HG03342 (cell line): ENCODE results near the gene GSK3B.

Source experiments
- ATAC-seq: cut with Tn5 transposase; IDR thresholded peaks from one replicate; pipeline ENCODE4 v1.9.1; 2021; ENCODE audit warnings: mild to moderate bottlenecking, moderate library complexity; ENCODE audit not compliant: unreplicated experiment

Gene GSK3B

DNA sequence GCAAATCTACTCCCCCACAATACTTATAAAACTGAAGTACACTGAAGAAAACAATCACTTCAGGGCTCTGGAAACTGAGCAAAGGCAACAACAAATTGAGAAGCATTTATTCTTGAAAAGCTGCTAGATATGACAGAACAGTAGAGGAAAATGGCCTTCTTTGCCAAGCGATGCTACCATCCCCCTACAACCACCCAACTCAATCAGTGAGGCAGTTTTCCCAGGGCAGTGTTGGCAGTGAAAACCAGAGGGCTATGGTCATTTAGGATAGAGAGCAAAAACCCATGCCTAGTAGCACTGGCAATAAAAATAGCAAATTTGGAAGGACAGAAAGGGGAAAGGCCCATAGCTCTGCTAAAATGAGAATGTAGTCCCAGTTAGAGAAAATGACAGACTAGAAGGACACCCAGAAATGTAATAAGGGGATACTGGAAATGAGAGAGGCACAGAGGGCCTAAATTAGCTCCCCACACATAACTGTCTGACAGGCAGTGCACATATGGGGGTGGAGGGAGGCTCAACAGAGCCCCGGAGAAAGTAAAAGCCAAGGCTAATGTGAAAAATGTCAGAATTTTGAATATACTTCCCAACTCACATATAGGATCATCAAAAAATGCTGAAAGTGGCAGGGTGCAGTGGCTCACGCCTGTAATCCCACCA, 143.5 kb downstream of the GSK3B start:
- no peak for ATAC-seq

DNA sequence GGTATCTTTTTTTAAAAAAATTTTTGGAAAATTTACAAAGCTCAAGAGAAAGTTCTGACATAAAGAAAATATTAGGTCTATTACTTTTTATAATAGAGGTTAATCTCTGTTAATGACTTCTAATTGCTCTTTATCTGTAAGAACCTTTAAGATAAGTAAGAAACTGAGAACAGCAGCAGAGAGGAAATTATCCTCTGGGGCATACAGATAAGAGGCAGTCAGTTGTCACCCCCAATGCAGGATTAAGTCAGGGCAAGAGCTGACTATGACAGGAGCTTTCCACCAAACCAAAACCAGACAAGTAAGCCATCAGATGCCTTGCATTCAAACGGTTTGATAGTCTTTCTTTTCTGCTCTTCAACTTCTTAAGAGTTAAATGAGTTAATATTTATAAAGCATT, 149.0 kb downstream of the GSK3B start:
- no peak for ATAC-seq

- ATAC-seq: peak; percentile 73
These were observed 150.2 kb downstream of the GSK3B start for GRCh38 chr3:119944091-119944490.

GRCh38 chr3:119939077-119939476, 155.2 kb downstream of the GSK3B start:
- ATAC-seq: no peak

GRCh38 chr3:119937229-119937628, 157.0 kb downstream of the GSK3B start:
- ATAC-seq: peak; percentile 98

- ATAC-seq: no peak
These were observed 160.0 kb downstream of the GSK3B start for GRCh38 chr3:119934249-119934648.

DNA sequence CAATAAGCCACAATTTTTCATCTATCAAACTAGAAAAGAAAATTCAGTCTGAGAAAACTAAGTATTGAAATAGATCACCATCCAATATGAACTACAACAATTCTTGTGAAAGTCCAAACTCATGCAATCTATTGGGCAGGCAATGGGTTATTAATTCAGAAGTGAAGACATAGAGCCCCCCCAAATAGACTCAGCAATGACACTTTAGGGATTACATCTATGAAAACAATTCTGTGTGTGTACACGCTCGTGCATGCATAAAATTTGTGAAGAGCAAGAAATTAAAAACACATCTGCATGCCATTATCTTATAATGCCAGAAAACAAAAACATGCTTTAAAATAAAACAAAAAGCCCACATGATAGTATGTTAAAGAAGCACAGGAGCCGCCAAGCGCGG, 161.0 kb downstream of the GSK3B start:
- no peak for ATAC-seq

DNA sequence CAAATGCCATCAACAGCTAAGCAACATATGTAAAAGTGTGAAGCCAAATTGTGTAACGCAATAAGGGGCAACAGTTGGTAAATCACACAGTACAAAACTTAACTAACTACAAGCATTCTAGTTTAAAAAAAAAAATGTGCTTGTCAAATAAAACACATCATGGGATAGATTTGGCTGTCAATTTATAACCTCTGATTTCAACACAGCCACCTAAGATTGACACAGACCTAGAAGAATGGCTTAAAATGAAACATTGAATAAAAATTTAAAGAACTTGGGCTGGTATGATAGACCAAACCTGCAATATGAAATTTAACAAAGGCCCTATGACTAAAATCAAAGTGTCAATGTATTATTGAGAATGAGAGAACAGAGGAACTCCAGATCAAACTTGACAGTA, 164.0 kb downstream of the GSK3B start:
- ATAC-seq: no peak

GRCh38 chr3:119927190-119927589, 167.1 kb downstream of the GSK3B start:
- no peak for ATAC-seq

DNA sequence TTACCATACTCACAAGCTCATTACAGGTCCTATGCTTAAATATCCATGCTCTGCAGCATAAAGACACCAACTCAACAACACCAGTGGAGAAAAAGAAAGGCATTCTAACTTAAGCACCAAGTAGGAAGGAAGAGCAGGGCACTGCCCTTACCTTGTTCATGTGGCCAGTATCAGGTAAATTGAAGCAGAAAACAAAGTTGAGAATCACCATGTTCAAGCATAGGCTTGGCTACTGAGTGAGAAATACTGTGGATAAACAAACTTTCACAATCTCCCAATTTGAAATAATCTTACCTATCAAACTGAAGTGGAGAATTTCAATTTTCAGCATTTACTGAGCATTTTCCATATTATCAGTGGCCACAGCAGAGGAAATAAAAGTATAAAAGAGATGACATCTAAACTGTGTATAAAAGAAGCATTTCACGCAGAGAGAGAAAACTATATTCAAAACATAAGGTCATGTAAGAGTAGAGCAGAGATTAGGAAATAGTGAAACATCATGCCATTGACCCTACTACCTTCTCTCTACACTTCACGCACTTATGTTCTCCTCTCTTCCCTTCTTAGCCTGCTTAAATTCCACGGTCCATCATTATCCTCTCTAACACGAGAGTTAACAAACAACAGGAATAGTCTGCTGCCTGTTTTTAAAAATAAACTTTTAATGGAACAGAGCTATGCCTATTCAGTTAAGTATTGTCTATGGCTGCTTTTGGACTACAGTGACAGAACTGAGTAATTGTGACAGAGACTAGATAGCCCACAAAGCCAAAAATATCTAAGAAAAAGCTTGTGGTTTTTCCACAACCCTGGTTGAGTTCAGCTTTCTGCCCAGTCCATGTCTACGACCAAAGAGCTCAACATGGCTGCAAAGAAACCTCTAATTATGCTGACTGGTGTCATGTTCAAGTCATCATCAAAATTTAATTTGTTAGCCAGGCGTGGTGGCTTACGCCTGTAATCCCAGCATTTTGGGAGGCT, 169.8 kb downstream of the GSK3B start:
- no peak for ATAC-seq

DNA sequence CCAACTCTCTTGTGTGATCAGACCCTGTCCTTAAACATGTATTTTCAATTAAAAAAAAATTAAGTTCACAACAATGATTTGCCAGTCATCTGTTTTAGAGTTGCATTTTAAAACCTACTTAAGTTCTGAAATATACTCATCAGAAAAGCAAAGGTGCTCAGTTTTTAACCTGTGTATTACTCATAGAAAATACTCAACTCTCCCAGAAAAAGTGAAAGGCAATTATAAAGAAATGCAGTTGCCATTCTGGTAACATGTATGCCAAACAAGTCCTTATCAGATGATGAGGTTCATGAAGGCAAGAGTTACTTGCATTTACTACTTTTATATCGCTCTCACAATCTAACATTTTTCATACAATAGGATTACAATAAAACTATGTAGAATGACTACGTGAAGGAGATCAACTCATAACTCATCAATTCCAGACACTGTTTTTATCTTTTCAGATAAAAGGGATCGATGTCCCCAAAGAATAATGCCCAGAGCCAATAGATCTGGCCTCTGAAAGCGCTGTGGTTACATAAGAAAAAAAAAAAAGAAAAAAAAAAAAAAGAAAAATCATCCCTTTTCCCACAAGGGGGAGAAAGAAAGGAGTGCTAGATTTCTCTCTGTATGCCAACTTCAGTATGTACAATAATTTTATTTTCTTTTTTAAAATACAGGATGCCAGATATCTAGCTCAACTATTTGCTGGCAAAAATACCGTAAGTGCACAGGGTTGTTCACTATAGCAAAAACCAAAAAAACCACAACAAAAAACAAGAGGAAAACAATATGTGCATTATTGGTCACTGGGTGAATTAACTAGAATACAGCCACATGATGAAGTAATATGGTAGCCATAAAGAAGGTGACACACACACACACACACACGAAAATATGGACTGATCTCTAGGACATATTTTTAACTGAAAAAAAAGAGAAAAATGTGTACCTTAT, 175.0 kb downstream of the GSK3B start:
- no peak for ATAC-seq

DNA sequence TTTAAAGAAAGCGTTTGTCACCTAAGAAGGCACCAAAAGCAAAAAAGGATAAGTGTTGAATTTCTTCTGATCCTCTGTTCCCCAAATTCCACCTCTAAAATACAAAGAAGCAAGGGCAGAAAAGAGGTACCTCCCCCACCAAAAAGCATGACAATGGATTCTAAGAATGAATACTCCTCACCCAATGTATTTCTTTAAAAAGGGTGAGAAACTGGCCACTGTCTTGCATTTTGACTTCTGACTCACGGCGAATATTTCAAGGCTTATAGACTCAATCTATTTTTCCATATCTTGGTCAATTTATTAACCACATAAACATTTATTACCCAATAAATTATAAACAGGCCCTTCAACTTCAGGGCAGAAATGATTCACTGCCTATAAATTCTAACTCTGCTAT, 181.2 kb downstream of the GSK3B start:
- no peak for ATAC-seq

GRCh38 chr3:119912220-119912619, 182.0 kb downstream of the GSK3B start:
- ATAC-seq: no peak

- no peak for ATAC-seq
These were observed 182.5 kb downstream of the GSK3B start for GRCh38 chr3:119911748-119912147.

DNA sequence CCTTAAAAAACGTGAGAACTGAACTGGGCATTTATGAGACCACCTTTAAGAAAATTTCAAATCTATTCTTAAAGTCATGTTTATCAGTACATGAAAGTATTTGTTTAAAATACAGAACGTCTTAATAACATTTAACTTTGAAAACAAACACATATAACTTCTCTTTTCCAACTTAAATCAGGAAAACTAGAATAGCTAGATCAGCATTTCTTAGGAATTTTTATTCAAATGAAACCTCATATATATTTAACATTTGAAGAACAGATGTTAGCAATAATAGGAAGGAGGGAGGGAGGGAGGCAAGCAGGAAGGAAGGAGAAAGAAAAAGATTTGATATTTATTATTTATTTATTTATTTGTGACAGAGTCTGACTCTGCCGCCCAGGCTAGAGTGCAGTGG, 192.2 kb downstream of the GSK3B start:
- no peak for ATAC-seq

DNA sequence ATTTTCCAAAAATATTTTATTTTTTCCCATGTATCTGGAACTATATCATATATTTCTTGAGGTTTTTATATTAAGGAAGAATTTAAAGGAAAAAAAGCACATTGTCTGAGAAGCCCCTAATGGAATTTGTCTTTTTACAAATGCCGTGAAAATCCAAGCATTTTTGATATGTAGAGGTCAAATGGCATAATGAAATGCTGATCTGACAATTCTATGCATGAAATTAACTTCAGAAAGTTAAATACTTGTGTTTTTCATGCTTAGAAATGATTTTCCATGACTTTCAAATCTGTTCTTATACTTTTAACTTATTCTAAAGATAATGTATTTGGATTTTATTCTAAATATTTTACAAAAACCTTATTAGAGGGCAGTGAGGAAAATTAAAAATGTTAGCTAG, 193.1 kb downstream of the GSK3B start:
- no peak for ATAC-seq

GRCh38 chr3:119899192-119899511, 195.1 kb downstream of the GSK3B start:
- ATAC-seq: no peak

- no peak for ATAC-seq
These were observed 195.6 kb downstream of the GSK3B start for GRCh38 chr3:119898478-119899191.

- no peak for ATAC-seq
These were observed 200.1 kb downstream of the GSK3B start for GRCh38 chr3:119894195-119894594.

- ATAC-seq: no peak
These were observed 200.5 kb downstream of the GSK3B start for GRCh38 chr3:119893769-119894168.
